Endometrial microvascular endothelial cells (primary cell): Measurements from ENCODE around the gene MMP28. TPM values are rescaled to one million over a fixed set of nuclear protein-coding genes. Genes with fewer than 3 reads are reported as not detected.

Experiments
- in situ Hi-C: cut with HindIII; loops from 2 replicates; pipeline ENCODE4 v1.10.0; 2017; ENCODE audit warnings: low sequenced_read_pairs, low pct_unique_long_range_greater_than_20kb; ENCODE audit errors: inconsistent ontology term
- total RNA-seq: library from RNA; depleted of rRNA; stranded (reverse); fragments of >200 nt; gene quantifications from one replicate; pipeline ENCODE4 v1.2.3, GENCODE V29; 2015; ENCODE audit errors: inconsistent ontology term

MMP28 gene
- total RNA-seq, 1 donor from 2014 or later: 0.19 TPM

- in situ Hi-C loops: no loop called here
Measured at GRCh38 chr17:35731917-35732805, 63.3 kb downstream of the MMP28 start.

GRCh38 chr17:35731239-35731916, 64.1 kb downstream of the MMP28 start, which contains the start of gene RASL10B:
TSS of gene RASL10B (plus strand) at chr17:35731639. CDS start at chr17:35735185, 3,546 bp downstream.
- in situ Hi-C loops: no loop called here

GRCh38 chr17:35730400-35731005, 64.9 kb downstream of the MMP28 start:
- in situ Hi-C loops: no loop called here

GRCh38 chr17:35729405-35729833, 66.0 kb downstream of the MMP28 start:
- in situ Hi-C loops: no loop called here

- in situ Hi-C loops: no loop called here
Measured at GRCh38 chr17:35728551-35728950, 66.9 kb downstream of the MMP28 start.

GRCh38 chr17:35727635-35728034, 67.8 kb downstream of the MMP28 start:
- in situ Hi-C loops: no loop called here

- in situ Hi-C loops: no loop called here
Measured at GRCh38 chr17:35726953-35727460, 68.4 kb downstream of the MMP28 start.

- in situ Hi-C loops: no loop called here
Measured at GRCh38 chr17:35726127-35726952, 69.1 kb downstream of the MMP28 start.

- in situ Hi-C loops: no loop called here
Measured at GRCh38 chr17:35725802-35726126, 69.7 kb downstream of the MMP28 start.

- in situ Hi-C loops: no loop called here
Measured at GRCh38 chr17:35725058-35725457, 70.4 kb downstream of the MMP28 start.

GRCh38 chr17:35723735-35724134, 71.7 kb downstream of the MMP28 start:
- in situ Hi-C loops: no loop called here

GRCh38 chr17:35717475-35717874, 78.0 kb downstream of the MMP28 start:
- in situ Hi-C loops: no loop called here

- in situ Hi-C loops: no loop called here
Measured at GRCh38 chr17:35716897-35717465, 78.5 kb downstream of the MMP28 start.

GRCh38 chr17:35716173-35716572, 79.3 kb downstream of the MMP28 start:
- in situ Hi-C loops: no loop called here

Other genes starting within 250 kb of the MMP28 start
- gene SLFN14, start 234.8 kb downstream of the MMP28 start, total RNA-seq: not detected
- 12.0 TPM for gene PEX12, start 217.1 kb downstream of the MMP28 start, total RNA-seq
- 115 TPM for gene AP2B1, start 208.3 kb downstream of the MMP28 start, total RNA-seq
- gene RASL10B, start 64.0 kb downstream of the MMP28 start, total RNA-seq: under 0.01 TPM
- not detected for gene GAS2L2, start 42.4 kb downstream of the MMP28 start, total RNA-seq
- gene C17orf50, start 34.8 kb downstream of the MMP28 start, total RNA-seq: not detected
- 30.8 TPM for gene TAF15, start 13.8 kb upstream of the MMP28 start, total RNA-seq
- gene HEATR9, start 73.2 kb upstream of the MMP28 start, total RNA-seq: not detected
- 0.46 TPM for gene CCL5, start 84.7 kb upstream of the MMP28 start, total RNA-seq
- gene RDM1, start 135.1 kb upstream of the MMP28 start, total RNA-seq: not detected
- gene LYZL6, start 148.1 kb upstream of the MMP28 start, total RNA-seq: not detected
- gene CCL16, start 185.9 kb upstream of the MMP28 start, total RNA-seq: not detected
- gene CCL14, start 191.1 kb upstream of the MMP28 start, total RNA-seq: 0.93 TPM
- gene CCL15, start 205.9 kb upstream of the MMP28 start, total RNA-seq: not detected
- not detected for gene CCL23, start 222.3 kb upstream of the MMP28 start, total RNA-seq